Measurements from ENCODE around the gene DSE.

Gene DSE

DNA sequence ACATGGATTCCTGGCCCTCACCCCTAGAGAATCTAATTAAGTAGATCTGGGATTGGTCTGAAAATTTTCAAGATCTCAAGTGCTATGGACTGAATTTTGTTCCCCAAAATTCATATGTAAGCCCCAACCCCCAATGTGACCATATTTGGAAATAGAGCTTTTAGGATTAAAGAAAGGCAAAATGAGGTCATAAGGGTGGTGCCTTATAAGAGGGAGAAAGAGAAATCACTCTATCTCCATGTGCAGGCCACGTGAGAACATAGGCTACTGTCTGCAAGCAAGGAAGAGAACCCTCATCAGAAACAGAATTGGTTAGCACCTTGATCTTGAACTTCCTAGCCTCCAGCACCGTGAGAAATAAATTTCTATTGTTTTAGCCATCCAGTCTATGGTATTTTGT is 8.5 kb upstream of the DSE start:
- DNase-seq = no peak

DNA sequence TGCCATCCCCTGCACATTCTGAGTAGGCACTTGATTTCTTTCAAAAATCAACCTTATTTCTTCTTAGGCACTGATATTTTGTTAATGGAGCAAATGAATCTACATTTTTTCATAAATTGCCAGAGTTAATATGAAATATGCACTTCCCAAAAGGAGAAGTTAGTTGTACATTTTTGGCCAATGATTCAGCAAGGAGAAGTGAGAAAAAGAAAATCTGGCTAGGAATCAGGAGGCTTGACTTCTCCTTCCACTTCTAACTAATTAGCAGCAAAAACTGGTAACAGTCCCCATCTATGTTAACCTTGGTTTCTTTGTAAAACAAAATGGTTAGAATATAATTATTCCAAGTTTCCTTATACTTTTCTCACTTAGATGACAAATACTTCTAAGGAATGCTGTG is 7.0 kb upstream of the DSE start:
- no peak for DNase-seq

DNA sequence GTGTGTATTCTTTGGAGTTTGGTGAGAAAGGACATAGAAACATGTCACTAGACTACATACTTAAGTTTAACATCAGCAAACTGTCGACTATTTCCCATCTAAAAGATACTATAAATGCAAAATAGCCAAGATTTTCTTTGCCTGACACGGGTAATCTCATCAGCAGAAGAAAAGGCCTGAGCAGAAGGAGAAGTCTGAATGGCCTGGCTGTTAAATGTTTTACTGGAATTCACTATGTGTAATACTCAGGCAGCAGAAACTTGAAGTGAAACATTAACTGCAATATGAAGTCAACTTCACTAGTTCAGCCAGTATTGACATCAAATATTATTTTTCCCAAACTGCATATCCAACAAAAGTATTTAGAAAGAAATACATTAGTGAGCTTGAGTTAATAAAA is 6.4 kb upstream of the DSE start:
- DNase-seq = no peak

DNA sequence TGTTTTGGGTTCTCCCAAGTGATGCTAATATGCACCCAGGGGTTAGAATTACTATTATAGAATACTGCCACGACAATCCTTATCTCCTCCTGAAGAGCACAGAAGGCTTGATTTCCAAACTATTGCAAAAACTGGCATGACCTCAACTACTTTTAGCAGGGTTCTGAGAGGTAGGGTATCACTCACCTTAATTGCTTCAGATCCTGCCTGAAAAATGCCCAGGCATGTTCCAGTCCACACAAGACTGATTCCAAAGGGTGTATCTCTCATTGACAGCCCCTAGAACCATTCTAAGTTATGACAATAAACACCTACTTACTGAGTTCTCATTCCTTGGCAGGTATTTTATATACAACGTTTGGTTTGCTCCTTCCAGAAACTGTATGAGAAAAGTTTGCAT is 5.0 kb upstream of the DSE start:
- DNase-seq = no peak

DNA sequence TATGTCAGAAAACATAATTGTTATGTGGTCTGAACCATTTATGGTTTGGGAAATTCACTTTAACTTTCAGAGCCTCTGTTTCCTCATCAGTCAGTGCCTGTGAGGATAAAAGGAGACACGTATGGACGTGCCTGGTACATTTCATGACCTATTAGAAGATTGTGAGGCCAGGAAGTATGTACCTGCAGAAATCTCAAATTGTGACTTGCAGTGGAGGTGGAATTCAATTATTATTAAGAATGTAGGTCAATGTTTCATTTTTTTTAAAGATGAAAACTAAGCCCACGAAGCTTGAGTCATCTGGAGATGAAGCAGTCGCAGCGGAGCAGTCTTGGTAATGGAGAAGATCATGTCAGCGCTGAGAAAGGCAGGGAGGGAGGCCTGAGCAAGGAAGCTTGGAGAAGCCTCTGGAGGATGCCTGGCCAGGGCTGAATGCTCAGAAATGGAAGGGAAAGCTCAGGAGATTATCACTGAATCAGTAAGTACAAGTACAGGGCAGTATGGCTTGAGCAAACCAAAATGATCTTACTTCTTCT is 3.9 kb upstream of the DSE start:
- DNase-seq = no peak

DNA sequence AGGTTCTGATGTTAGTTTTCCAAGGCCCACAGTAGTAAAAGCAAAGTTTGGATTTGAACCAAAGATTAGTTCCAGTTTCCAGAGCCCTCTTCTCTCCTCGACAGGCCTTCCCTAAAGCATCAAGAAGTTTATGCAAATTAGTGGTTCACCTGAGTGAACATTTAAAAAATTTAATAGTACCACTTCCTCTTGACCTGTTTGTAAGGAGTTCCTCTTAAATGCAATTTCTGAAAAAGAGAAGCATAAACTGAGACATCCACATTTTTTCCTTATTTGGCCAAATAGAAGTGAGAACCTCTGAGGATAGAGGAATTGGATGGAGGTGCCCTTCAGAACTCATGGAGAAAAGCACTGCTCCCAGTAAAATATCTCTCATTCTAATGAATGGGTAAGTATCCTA is 1.2 kb upstream of the DSE start:
- DNase-seq = no peak

DNA sequence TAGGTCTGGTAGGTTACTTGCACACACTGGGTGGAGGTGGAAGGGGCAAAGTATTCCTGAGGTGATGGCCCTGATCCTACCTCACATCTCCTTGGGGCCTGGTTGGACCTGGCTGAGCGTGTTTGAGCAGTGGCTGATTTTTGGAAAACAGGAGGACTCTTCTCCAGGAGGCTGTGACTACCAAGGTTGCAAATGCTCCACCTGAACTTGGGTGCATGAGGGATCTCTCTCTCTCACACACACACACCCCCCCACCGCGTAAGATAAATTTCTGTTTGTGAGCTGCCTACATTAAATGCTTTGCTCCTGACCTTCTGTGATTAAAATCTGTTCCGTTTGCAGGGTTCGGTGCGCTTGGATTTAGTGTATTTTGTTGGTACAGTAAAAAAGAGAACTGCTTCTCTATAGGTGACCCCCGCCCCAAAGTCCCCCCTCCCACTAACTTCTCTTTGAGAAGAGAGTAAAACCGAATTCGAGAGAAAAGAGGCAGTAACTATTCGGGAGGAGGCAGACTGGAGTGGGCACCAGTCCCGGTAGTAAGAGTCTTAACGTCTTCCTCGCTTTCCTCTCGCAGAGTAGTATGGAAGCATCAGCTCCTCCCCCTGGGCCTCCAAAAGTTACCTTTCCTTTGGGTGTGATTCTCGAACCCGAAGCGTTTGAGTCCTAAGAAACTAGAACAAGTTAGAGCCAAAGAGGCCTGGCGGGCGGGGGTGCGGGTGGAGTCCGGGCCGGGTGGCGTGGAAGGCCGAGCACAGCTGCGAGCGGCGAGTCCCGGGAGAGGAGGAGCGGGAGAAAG is 585 bp upstream of the DSE start:
- peak; percentile 31 for DNase-seq

DNA sequence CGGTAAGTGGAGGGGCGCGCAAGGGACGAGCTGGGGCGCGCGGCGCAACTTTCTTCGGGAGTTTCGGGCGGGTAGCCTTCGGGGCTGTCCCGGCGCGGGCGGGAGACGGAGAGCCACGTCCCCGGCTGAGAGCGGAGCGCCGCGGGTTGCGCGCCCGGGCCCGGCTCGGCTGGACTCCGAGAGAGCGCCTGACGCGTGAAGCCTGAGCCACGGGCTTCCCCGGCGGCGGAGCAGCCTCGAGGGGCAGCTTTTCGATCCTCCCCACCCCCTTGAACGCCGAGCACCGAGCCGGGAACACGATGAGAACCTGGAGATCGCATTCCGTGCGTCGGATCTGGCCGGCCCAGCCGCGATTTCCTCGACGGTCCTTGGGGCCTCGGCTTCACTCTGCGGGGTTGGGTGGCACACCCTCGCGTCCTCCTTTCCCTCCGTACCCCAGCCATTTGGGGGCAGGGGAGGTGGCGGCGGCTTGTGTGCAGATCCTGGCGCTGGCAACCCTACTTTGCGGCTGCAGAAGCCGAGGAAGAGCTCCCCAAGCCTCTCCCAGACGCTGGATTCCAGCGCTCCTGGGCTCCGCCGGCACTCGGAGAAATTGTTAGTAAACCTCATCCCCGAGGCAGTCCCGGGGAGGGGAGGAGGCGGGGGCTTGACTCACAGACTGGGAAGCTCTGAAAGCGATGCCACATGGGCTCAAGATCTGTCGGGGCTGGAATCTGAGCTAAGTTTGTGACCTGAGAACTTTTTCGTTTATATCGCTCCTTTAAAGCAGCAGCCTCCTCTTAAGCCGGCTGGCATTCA is 572 bp downstream of the DSE start:
- peak; percentile 21 for DNase-seq

DNA sequence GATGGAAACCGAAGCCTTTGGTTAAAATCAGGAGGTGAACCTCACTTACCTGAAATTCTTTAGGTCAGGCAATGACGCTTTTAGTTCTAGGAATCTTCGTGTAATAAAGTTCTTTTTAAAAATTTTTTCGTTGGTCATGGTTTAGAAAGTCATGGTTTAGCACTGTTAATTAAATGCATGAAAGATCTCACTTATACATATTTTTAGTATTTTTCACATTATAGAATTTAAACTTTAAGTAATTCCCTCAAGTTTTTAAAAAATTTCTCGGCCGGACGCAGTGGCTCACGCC is 1.1 kb downstream of the DSE start:
- no peak for DNase-seq

DNA sequence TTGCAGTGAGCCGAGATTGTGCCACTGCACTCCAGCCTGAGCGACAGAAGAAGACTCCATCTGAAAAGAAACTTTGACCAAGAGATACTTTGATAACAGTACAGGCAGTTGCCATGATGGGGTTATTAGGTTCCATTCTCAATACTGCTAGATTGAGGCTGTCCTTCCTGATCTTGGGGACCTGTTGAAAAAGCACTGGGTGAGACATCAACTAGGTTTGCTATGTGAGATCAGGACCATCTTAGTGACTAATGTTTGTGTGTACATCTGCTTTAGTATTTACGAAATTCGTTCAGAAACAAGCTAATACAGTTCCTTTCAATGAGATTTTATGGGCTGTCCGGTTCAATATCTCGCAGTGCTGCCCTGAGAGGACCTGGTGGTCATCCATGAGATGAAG is 2.6 kb downstream of the DSE start:
- no peak for DNase-seq

DNA sequence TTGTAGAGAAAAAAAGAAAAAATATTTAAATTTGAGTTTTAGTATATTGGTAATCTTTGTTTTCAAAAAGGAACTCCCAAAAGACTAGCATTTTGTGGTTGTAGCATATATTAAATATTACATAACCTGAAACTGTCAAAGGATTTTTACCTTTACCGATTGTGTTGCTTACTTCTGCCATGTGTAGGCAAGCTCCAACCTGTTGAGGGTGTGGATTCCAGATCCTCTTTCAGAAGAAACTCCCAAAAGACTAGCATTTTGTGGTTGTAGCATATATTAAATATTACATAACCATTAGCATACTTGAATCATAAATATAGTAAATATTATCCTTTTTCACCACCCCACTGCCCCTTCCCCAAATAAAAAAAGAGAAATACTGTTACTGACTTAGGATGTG is 3.2 kb downstream of the DSE start:
- DNase-seq = no peak

DNA sequence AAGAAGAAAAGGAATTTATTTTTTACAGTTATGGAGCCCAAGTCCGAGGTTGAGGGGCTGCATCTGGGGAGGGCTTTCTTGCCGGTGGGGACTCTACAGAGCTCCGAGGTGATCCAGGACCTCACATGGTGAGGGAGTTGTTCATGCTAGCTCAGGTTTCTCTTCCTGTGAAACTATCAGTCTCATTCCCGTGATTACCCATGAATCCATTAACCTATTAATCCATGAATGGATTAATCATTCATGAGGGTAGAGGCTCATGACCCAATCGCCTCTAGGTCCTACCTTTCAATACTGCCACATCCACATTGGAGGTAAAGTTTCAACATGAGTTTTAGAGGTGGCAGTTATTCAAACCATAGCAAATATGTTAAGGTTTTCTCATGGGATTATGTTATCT is 3.8 kb downstream of the DSE start:
- DNase-seq = no peak

DNA sequence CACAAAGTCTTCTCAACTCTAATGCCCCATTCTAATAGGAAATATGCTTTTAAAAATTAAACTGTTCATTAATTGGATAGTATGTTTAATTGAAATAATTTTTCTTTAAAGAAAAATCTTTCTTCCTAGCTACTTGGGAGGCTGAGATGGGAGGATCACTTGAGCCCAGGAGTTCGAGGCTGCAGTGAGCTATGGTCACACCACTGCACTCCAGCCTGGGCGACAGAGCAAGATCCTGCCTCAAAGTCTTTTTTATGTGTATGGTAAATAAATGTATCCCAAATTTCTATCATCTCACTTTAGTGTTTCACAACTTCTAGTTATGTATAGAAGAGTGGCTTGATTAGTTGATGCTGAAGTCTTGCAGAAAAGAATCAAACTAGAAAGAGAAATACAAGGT is 4.5 kb downstream of the DSE start:
- no peak for DNase-seq

DNA sequence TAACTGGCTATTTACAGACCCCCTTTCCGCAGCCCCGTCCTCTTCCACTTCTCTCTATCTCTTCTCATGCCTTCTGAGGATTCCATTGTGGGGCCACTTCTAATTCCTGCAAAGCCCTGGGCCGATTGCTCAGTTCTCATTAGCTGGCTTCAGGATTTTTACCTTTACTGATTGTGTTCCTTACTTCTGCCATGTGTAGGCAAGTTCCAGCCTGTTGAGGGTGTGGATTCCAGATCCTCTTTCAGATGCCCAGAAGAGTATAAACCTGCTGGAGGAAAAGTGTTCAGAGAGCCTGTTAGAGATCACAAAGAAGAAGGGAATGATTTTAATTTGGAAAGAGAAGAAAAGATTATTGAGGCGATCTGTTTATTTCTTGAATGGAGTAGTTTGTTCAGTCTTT is 5.4 kb downstream of the DSE start:
- DNase-seq = no peak

DNA sequence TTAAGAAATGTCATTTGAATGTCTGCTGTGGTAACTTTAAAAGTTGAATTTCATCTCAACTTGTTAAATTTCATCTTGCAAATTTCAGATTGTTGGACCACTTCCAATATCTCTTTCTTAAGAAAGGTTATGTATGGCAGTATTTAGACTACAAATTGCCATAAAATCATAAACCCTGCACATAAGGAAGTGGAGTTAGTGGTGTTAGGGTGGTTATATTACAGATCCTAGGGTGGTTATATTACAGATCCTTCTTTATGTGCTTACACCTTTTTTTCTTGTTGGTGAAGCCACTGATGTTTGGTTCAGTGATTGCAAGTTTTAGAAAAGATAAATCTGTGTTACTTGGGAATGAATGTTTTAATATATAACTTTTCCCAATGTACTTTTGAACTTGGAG is 9.0 kb downstream of the DSE start:
- no peak for DNase-seq

DNA sequence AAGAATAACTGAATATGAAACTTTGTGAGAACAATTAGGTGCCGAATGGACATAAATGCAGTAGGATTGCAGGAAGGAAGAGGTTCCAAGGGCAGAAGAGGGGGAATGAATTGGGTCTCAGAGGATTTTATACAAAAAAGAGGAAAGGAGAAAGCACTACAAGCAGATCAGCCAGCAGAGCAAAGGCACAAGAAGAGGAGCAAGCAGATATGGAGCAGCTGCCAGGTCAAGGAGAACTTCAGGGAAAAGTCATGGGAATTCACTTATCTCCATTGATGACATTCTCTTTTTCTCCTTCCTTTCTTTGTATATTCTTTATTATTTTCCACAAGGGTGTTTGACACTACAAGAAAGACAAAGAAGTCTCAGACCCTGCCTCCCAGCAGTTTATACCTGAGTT is 9.6 kb downstream of the DSE start:
- DNase-seq = no peak

DNA sequence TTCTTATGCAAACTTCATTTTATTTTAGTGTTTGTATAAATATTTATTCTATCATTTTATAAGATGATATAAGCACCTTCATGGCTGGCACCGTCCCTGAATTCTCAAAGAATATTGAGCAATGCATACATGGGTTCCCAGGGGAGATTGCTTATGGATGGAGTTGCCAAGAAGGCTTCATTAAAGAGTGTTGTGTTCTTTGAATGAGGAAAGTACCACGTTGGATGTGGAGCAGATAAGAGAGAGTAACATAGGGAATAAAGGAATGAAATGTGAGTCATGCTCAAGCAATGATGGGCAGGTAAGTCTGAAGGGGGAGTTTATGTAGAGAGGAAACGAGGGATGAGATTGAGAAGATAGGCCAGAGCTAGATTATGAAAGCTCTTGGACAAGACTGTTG is 10.3 kb downstream of the DSE start:
- DNase-seq = no peak

DNA sequence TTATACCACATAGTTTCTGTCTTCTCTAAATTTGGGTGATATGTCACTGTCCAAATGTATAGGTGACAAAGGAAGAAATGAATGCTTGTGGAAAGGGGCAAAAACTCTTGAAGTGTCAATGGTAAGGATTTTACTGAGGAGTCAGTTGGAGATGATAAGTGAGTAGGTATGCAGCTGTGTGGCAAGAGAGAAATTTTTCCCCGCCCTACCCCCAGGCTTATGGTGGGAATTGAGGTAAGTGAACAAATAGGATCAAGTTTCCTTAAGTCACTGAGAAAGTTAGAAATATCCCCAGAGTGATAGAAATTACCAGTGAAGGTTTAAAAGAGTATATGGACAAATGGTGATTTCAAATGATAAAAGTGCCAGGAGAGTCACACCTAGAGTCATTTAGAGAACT is 11.8 kb downstream of the DSE start:
- DNase-seq = no peak

DNA sequence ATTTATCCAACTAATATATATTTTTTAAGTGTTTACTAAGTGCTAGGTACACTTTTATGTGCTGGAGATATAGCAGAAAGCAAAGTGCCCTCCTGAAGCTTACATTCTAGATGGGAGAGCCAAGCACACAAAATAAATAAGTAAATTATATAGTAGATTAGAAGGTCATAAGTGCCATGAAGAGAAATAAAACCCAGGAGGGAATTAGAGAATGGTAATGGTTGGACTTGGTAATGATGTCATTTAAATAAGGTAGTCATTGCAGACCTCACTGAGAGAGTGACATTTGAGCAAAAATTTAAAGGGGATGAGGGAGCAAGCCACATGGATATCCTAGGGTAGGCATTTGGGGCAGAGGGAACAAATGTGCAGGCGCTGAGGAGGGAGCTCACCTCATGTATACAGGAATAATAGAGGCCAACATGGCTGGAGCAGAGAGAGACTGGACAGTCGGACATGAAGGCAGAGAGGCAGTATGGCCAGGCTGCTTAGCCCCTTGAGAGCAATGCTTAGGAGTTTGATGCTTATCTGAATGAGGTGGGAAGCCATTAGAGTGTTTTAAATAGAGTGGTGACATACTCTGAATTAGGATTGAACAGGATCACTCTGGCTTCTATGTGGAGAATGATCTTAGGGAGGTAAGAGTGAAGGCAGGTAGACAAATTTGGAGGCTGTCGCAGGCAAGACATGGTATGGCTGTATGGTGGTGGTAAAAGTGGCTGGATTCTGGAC is 14.1 kb downstream of the DSE start:
- no peak for DNase-seq

DNA sequence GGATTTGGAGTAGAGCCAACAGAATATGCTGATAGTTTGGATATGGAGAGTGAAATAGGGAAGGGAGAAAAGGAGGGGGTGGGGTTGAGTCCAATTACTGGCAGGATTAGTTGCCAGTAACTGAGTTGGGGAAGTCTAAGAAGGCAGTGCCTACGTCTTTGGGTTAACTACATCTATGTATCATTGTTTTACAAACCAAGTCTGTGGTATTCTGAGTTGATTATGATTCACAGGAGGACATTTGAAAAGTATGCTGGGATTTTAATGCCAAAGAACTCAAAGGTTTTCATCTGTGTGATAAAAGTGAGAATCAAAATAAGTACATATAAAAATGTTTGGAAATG is 14.7 kb downstream of the DSE start:
- no peak for DNase-seq

DNA sequence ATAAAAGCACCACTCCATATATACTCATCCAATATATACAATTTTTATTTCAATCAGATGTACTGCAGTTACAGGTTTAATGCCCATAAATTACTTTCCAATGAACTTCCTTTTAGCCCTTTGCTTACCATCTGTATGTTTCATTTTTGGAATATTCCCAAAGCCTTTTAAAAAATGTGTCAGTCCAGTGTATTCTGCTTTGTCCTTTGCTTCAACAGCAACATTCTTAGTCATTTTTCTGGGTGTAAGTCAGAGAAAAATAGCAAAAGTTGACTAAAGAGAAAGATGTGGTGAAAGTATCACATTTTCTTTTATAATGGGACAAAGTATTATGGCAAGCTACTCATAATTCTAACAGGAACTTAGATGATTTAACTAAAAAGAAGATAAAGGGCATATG is 15.2 kb downstream of the DSE start:
- no peak for DNase-seq

DNA sequence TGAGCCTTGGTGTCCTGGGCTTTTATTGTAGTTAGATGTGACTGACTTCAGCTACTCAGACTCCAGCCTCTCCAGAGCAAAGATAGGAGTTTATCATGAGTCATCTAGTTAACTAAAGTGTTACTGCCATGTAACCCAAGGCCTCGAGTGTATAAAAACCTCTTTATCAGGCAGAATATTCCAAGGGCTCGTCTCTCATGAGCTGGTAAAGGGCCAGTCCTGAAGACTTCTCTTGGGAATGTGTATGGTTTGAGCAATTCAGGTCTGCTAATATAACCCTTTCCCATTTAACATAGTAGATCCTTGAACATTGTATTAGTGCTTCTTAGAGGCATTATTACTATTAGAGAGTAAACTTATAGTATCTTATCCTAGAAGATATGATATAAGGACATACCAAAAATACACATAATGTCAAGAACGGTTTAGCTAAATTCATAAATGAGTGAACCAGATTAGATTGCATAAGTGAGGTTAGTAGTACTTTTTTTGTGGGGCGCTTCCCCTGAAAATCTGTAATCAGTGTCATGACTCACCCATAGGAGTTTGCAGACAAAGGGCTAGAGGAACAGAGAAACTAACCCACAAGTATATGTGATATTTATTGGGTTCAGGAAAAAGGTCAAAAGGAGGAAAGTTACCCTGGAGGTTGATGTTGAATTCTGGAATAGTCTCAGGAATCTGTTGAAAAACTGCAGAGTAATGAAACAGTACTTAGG is 16.0 kb downstream of the DSE start:
- no peak for DNase-seq

DNA sequence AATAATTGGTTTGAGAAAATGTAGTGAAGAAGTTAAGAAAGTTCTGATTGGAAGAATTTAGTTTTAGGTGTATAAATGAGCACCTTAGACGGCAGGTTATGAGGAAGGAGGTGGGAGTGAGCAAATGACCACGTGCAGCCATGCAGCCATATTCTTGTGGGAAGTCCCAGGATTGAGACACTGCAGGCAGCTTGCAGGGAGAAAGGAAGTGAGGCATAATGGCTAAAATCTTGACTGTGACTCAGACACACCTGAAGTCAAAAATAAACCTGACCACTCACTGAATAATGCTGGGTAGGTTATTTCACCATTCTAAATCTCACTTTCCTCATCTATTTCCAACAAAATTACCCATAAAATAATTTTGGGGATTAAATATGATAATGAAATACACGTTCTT is 16.6 kb downstream of the DSE start:
- DNase-seq = no peak

All from DMS79 treated with DMSO at 0.1 percent for 48 hours (cell line).